ENCODE data around the gene UGT2A2. TPM values are rescaled to one million over a fixed set of nuclear protein-coding genes. Genes with fewer than 3 reads are reported as not detected.

The UGT2A2 gene
- not detected in 2 replicates for total RNA-seq

DNA sequence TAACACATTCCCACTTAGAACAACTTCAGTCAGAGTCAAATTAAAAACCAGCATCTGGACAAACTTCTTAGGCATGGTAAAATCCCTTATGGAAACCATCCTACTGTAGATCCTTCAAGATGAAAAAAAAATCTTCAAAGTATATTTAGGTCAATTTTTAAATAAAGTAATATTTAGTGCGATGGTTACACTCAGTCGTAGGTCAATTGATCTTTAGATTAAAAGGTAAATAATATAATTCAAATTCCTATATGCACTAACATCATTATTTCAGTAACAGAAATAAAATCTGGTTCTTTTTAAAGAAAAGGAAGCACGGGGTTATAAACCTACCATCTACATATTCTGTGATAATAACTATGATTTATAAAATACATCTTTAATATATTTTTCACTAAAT lies at the start of gene UGT2A2:
TSS of gene UGT2A2 (minus strand) at position 101 of the 400 bp plus-strand sequence. CDS start at position 99, 2 bp downstream.

GRCh38 chr4:69653147-69653546 lies 13.7 kb upstream of the UGT2A2 start, which contains the start of gene UGT2A1:
Gene UGT2A1 (minus strand): TSS chr4:69653247. CDS start chr4:69647644, 5,603 bp downstream.

Small RNAs within 50 kb of the gene (small RNA-seq; reads per million reads assigned to genes)
- gene UGT2A2, result not detected

Other genes with a start within 250 kb of the UGT2A2 start
- not detected in 2 replicates for gene UGT2B4, start 143.7 kb downstream of the UGT2A2 start, total RNA-seq
- gene UGT2A1, start 13.6 kb upstream of the UGT2A2 start, total RNA-seq, result not detected in 2 replicates
- not detected in 2 replicates for gene SULT1B1, start 121.0 kb upstream of the UGT2A2 start, total RNA-seq
- gene SULT1E1, start 220.5 kb upstream of the UGT2A2 start, total RNA-seq, result not detected in 2 replicates

All from placental epithelial cell (primary cell).